Measurements from ENCODE around the gene HEYL.

The HEYL gene

DNA sequence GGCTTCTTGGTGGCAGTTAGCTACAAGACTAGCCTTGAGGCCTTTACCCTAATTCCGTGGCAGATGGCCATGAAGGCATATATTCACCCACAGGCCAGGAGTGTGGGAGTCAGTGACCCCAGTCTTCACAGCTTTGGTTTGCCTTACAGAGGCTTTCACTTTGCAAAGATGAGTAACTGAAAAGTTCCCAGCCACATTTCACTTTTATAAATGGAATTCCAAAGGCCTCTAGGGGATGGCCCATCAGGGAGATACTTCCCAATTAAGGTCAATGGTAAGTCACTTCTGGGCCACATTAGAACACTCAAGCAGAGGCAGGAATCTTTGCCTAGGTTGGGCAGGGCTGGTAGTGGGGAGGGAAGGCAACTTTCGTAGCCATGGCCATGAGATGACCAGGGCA, 13.1 kb upstream of the HEYL start:
- Histone ChIP-seq H3K4me3 (ENCODE audit: low read length) (no peak overlapping the region), H3K9me2 (replicated peaks; ENCODE audit: insufficient read depth, low read length) (no peaks in the 10 kb centered on the region), H3K4me2 (ENCODE audit: low read depth, low read length) (no peak overlapping the region), H3K36me3 (replicated peaks; ENCODE audit: insufficient read depth, low read length) (no peaks in the 10 kb centered on the region), H3K27ac (ENCODE audit: low read length) (no peak overlapping the region), H3K79me2 (ENCODE audit: low read length) (no peaks in the 10 kb centered on the region), H3K27me3 (replicated peaks; ENCODE audit: insufficient read depth, low read length) (no peaks in the 10 kb centered on the region), H2AFZ (ENCODE audit: low read length) (no peak overlapping the region), H3F3A (ENCODE audit: insufficient read depth, low read length) (no peaks in the 10 kb centered on the region), H3K4me1 (ENCODE audit: low read length) (peaks cover 11% of the 10 kb centered on the region), H3K9me3 (replicated peaks; ENCODE audit: insufficient read depth, low read length) (no peaks in the 10 kb centered on the region), H3K9ac (ENCODE audit: low read length) (no peak overlapping the region), H4K20me1 (ENCODE audit: insufficient read depth, low read length) (no peaks in the 10 kb centered on the region)
- no peak for DNase-seq
- no peak for TF ChIP-seq EZH2 (optimal IDR thresholded peaks at IDR 0.05; ENCODE audit: low read depth, low read length)
- TF ChIP-seq CTCF (IDR thresholded peaks at IDR 0.05; ENCODE audit: low read length), result no peak
- no peak for TF ChIP-seq EZH2phosphoT487 (IDR thresholded peaks at IDR 0.05; ENCODE audit: low read length)

DNA sequence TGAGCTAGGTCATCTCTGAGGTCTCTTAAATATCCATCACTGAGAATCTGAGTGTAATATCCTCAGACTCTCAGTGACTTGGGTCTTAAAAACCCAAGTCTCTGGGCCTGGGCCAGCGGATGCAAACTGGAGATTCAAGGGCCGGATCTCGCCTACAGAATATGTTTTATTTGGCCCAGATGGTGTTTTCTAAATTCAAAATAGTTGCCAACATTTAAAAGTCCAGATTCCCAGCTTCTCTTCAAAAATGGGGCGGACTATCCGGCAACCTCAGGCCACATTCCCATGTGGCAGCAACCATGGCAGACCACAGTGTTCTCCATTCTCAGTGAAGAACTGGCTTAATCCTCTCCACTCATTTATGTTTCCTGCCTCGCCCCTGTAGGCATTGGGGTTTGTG, 12.7 kb upstream of the HEYL start:
- no peak overlapping the region for H2AFZ ChIP-seq (ENCODE audit: low read length)
- no peaks in the 10 kb centered on the region for H3K27me3 ChIP-seq (replicated peaks; ENCODE audit: insufficient read depth, low read length)

GRCh38 chr1:39650431-39650830, 11.0 kb upstream of the HEYL start:
- Histone ChIP-seq H3K36me3 (replicated peaks; ENCODE audit: insufficient read depth, low read length) (no peaks in the 10 kb centered on the region), H3F3A (ENCODE audit: insufficient read depth, low read length) (no peaks in the 10 kb centered on the region), H4K20me1 (ENCODE audit: insufficient read depth, low read length) (no peaks in the 10 kb centered on the region), H3K4me1 (ENCODE audit: low read length) (peaks cover 9% of the 10 kb centered on the region), H3K79me2 (ENCODE audit: low read length) (no peaks in the 10 kb centered on the region), H3K9me2 (replicated peaks; ENCODE audit: insufficient read depth, low read length) (no peaks in the 10 kb centered on the region), H2AFZ (ENCODE audit: low read length) (no peak overlapping the region), H3K27ac (ENCODE audit: low read length) (no peak overlapping the region), H3K4me3 (ENCODE audit: low read length) (no peak overlapping the region), H3K27me3 (replicated peaks; ENCODE audit: insufficient read depth, low read length) (no peaks in the 10 kb centered on the region), H3K9me3 (replicated peaks; ENCODE audit: insufficient read depth, low read length) (no peaks in the 10 kb centered on the region), H3K9ac (ENCODE audit: low read length) (no peak overlapping the region), H3K4me2 (ENCODE audit: low read depth, low read length) (no peak overlapping the region)
- TF ChIP-seq EZH2 (optimal IDR thresholded peaks at IDR 0.05; ENCODE audit: low read depth, low read length) (no peak), EZH2phosphoT487 (IDR thresholded peaks at IDR 0.05; ENCODE audit: low read length) (no peak), CTCF (IDR thresholded peaks at IDR 0.05; ENCODE audit: low read length) (no peak)
- no peak for DNase-seq

More for the DNA sequence above, 12.7 kb upstream of the HEYL start:
- no peaks in the 10 kb centered on the region for H3K9me3 ChIP-seq (replicated peaks; ENCODE audit: insufficient read depth, low read length)
- no peak overlapping the region for H3K9ac ChIP-seq (ENCODE audit: low read length)
- H3K4me1 ChIP-seq (ENCODE audit: low read length), result peaks cover 9% of the 10 kb centered on the region
- H3K4me2 ChIP-seq (ENCODE audit: low read depth, low read length), result no peak overlapping the region
- no peaks in the 10 kb centered on the region for H3K9me2 ChIP-seq (replicated peaks; ENCODE audit: insufficient read depth, low read length)
- no peak for TF ChIP-seq EZH2 (optimal IDR thresholded peaks at IDR 0.05; ENCODE audit: low read depth, low read length)
- no peak for TF ChIP-seq CTCF (IDR thresholded peaks at IDR 0.05; ENCODE audit: low read length)
- no peak for TF ChIP-seq EZH2phosphoT487 (IDR thresholded peaks at IDR 0.05; ENCODE audit: low read length)
- H3K27ac ChIP-seq (ENCODE audit: low read length), result no peak overlapping the region
- no peaks in the 10 kb centered on the region for H3K79me2 ChIP-seq (ENCODE audit: low read length)
- no peaks in the 10 kb centered on the region for H4K20me1 ChIP-seq (ENCODE audit: insufficient read depth, low read length)
- H3K4me3 ChIP-seq (ENCODE audit: low read length), result no peak overlapping the region
- H3K36me3 ChIP-seq (replicated peaks; ENCODE audit: insufficient read depth, low read length), result no peaks in the 10 kb centered on the region
- no peak for DNase-seq
- H3F3A ChIP-seq (ENCODE audit: insufficient read depth, low read length), result no peaks in the 10 kb centered on the region

Measured in MM.1S (cell line).